GM23248 (cell line): ENCODE measurements around the gene ADAM19.

ENCODE experiments used
- EZH2 ChIP-seq: fragments of 200-600 bp; sonication (generic); IDR thresholded peaks from 2 replicates; pipeline ENCODE4 v1.6.1; 2018; ENCODE audit warnings: antibody characterized with exemption, mild to moderate bottlenecking; ENCODE audit not compliant: insufficient read depth, poor library complexity, severe bottlenecking
- EZH2phosphoT487 ChIP-seq: fragments of 200-600 bp; sonication (generic); IDR thresholded peaks from 2 replicates; pipeline ENCODE4 v1.6.1; 2018; ENCODE audit warnings: antibody characterized with exemption, moderate library complexity, mild to moderate bottlenecking, low read depth; ENCODE audit not compliant: insufficient read depth

DNA sequence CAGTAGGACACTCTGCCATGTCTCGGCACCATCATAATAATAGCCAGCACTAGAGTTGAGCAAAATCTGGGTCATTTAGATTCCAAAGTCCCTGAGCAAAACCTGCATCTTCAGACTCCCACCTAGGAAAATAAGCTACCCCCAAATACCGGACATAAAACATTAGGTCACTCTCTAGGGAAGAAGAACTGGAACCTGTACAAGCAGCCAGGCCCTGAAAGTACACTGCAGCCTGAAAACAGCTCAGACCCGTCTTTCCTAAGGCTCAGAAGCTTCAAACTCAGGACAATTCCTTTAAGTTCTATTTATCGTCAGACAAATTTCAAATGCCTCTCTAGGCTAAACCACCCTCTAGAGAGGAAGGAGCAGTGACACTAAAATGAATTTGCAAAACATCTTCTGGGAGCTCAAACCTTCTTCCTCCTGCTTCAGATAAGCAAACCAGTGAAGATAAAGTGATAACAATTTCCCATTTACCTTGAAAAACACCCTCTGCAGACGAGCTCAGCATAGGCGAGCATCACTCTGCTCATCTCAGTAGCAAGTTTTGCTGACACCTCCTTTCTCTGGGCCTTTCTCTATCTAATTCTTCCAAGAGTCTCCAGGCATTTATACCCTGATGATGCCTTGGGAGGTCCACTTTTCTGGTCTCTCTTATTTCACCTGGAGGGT lies 34.0 kb downstream of the ADAM19 start:
- no peak for TF ChIP-seq EZH2
- TF ChIP-seq EZH2phosphoT487 = no peak
